Measurements from ENCODE around the gene CD83. TPM values are rescaled to one million over a fixed set of nuclear protein-coding genes. Genes with fewer than 3 reads are reported as not detected.

CD83 gene
- total and polyA plus RNA-seq, 2 of the 4 experiments (the other 2 are of a cell fraction) = 2.0 to 2.5 TPM

GRCh38 chr6:14148471-14148870 lies 30.9 kb downstream of the CD83 start:
- H3K27me3 ChIP-seq (ENCODE audit: control insufficient read depth, insufficient read depth, low read length) = peaks cover 52% of the 10 kb centered on the region
- H3K4me2 ChIP-seq (ENCODE audit: low read depth, low read length) = no peak overlapping the region
- no peak overlapping the region for H4K8ac ChIP-seq (ENCODE audit: low read depth in 2 of 2, low read length in 2 of 2)
- intact Hi-C loops (cut with micrococcal nuclease) (no loop called here), in situ Hi-C loops (cut with MboI; ENCODE audit: low sequenced_read_pairs) (no loop called here), dilution Hi-C loops (cut with HindIII; ENCODE audit: low sequenced_read_pairs, unreplicated experiment) (no loop called here)
- H3K4me1 ChIP-seq (ENCODE audit: control insufficient read depth, insufficient read depth, low read length) = no peaks in the 10 kb centered on the region
- H3K4me3 ChIP-seq (ENCODE audit: insufficient read depth, low read depth, low read length) = no peak overlapping the region
- DNase-seq (no peak), ATAC-seq (ENCODE audit: low read depth) (no peak)
- H3K18ac ChIP-seq (ENCODE audit: low read depth, low read length) = no peak overlapping the region
- no peaks in the 10 kb centered on the region for H4K20me1 ChIP-seq (ENCODE audit: insufficient read depth, low read length)
- POLR2A ChIA-PET (ENCODE audit: unreplicated experiment) = no interaction called here
- H2AK9ac ChIP-seq (replicated peaks; ENCODE audit: low read depth, low read length, poor library complexity) = no peak overlapping the region
- H3K23ac ChIP-seq (ENCODE audit: low read depth, low read length) = no peak overlapping the region
- H3K36me3 ChIP-seq (ENCODE audit: control insufficient read depth, insufficient read depth, low read length) = no peaks in the 10 kb centered on the region
- CTCF ChIA-PET = no interaction called here
- WGBS, 2 experiments (ENCODE audit: extremely low coverage in 2 of 2, insufficient read length in 1 of 2) = 60% methylated on average over 2 of the region's 5 CpGs; no CpG with 5 or more reads in 1 of the 2 experiments
- H2AFZ ChIP-seq (replicated peaks; ENCODE audit: low read length, poor library complexity) = no peak overlapping the region
- no peaks in the 10 kb centered on the region for H3K9me1 ChIP-seq (ENCODE audit: insufficient read depth, low read length)
- no peak overlapping the region for H3K4ac ChIP-seq (ENCODE audit: low read depth, low read length)
- no peak overlapping the region for H3K14ac ChIP-seq (replicated peaks; ENCODE audit: low read depth, low read length)
- no peaks in the 10 kb centered on the region for H3K9me3 ChIP-seq (ENCODE audit: control insufficient read depth, insufficient read depth, low read length)
- H2BK120ac ChIP-seq (ENCODE audit: low read depth, low read length) = no peak overlapping the region
- H2BK5ac ChIP-seq (ENCODE audit: low read depth, low read length, poor library complexity, severe bottlenecking) = no peak overlapping the region
- no peak overlapping the region for H3K9ac ChIP-seq (ENCODE audit: low read depth, low read length)
- no peaks in the 10 kb centered on the region for H3K79me1 ChIP-seq (ENCODE audit: low read depth in 1 of 2, low read length in 2 of 2)
- H4K91ac ChIP-seq (ENCODE audit: insufficient read depth, low read depth, low read length) = no peak overlapping the region
- H2AK5ac ChIP-seq (ENCODE audit: low read depth, low read length) = no peak overlapping the region
- no peak overlapping the region for H3K56ac ChIP-seq (ENCODE audit: extremely low read depth, insufficient read depth, low read length)
- no peak for TF ChIP-seq ELK1 (IDR thresholded peaks at IDR 0.05; ENCODE audit: borderline replicate concordance, low read depth, low read length)
- no peak for TF ChIP-seq CHD1 (IDR thresholded peaks at IDR 0.05; ENCODE audit: low read depth, low read length)
- TF ChIP-seq FOS (IDR thresholded peaks at IDR 0.05; ENCODE audit: low read depth, low read length) = no peak
- no peak for TF ChIP-seq MXI1 (IDR thresholded peaks at IDR 0.05; ENCODE audit: borderline replicate concordance, low read depth, low read length)
- no peak for TF ChIP-seq RAD21 (IDR thresholded peaks at IDR 0.05; ENCODE audit: low read length)
- TF ChIP-seq CEBPB (IDR thresholded peaks at IDR 0.05; ENCODE audit: low read depth, low read length) = no peak
- no peak for TF ChIP-seq MAFK (IDR thresholded peaks at IDR 0.05; ENCODE audit: low read depth, low read length)
- TF ChIP-seq SMC3 (IDR thresholded peaks at IDR 0.05; ENCODE audit: low read depth, low read length) = no peak
- TF ChIP-seq RFX5 (IDR thresholded peaks at IDR 0.05; ENCODE audit: low read depth, low read length) = no peak
- no peak for TF ChIP-seq RCOR1 (IDR thresholded peaks at IDR 0.05; ENCODE audit: insufficient replicate concordance, low read length)
- no peak for TF ChIP-seq POLR2A (IDR thresholded peaks at IDR 0.05; ENCODE audit: low read depth, low read length)
- TF ChIP-seq MAZ (IDR thresholded peaks at IDR 0.05; ENCODE audit: borderline replicate concordance, low read depth, low read length) = no peak
- no peak for TF ChIP-seq NFE2L2 (IDR thresholded peaks at IDR 0.05; ENCODE audit: low read depth, low read length)
- no peak for TF ChIP-seq BHLHE40 (IDR thresholded peaks at IDR 0.05; ENCODE audit: low read depth, low read length)
- TF ChIP-seq, protein P1, sequence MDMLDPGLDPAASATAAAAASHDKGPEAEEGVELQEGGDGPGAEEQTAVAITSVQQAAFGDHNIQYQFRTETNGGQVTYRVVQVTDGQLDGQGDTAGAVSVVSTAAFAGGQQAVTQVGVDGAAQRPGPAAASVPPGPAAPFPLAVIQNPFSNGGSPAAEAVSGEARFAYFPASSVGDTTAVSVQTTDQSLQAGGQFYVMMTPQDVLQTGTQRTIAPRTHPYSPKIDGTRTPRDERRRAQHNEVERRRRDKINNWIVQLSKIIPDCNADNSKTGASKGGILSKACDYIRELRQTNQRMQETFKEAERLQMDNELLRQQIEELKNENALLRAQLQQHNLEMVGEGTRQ (IDR thresholded peaks at IDR 0.05; ENCODE audit: low read depth, low read length) = no peak
- TF ChIP-seq, protein P2, sequence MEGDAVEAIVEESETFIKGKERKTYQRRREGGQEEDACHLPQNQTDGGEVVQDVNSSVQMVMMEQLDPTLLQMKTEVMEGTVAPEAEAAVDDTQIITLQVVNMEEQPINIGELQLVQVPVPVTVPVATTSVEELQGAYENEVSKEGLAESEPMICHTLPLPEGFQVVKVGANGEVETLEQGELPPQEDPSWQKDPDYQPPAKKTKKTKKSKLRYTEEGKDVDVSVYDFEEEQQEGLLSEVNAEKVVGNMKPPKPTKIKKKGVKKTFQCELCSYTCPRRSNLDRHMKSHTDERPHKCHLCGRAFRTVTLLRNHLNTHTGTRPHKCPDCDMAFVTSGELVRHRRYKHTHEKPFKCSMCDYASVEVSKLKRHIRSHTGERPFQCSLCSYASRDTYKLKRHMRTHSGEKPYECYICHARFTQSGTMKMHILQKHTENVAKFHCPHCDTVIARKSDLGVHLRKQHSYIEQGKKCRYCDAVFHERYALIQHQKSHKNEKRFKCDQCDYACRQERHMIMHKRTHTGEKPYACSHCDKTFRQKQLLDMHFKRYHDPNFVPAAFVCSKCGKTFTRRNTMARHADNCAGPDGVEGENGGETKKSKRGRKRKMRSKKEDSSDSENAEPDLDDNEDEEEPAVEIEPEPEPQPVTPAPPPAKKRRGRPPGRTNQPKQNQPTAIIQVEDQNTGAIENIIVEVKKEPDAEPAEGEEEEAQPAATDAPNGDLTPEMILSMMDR (conservative IDR thresholded peaks at IDR 0.05; ENCODE audit: low read depth, low read length) = no peak
- no peak overlapping the region for H2BK15ac ChIP-seq (ENCODE audit: low read depth, low read length)
- no peak overlapping the region for H2BK20ac ChIP-seq (ENCODE audit: low read depth, low read length)
- no peak overlapping the region for H4K5ac ChIP-seq (ENCODE audit: low read depth, low read length)
- no peak overlapping the region for H3K27ac ChIP-seq (ENCODE audit: insufficient read depth, low read length)
- no TSS peak for BruUV-seq (replicated peaks)

All from IMR-90 (cell line).